ENCODE measurements around the gene NANOS2. TPM values are rescaled to one million over a fixed set of nuclear protein-coding genes. Genes with fewer than 3 reads are reported as not detected.

The NANOS2 gene
- total and polyA plus RNA-seq, 9 of the 15 experiments (the other 6 are each of a cell fraction or from before 2014, with no cell fraction given) = not detected

- TF ChIP-seq, protein P1, sequence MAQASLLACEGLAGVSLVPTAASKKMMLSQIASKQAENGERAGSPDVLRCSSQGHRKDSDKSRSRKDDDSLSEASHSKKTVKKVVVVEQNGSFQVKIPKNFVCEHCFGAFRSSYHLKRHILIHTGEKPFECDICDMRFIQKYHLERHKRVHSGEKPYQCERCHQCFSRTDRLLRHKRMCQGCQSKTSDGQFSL (CRISPR knock-in tag; IDR thresholded peaks at IDR 0.05) = peak; percentile 93
- TF ChIP-seq, protein P1 (tag; IDR thresholded peaks at IDR 0.05) = peak in 1 of 2 experiments; percentile 88; a peak in 2 of 4 replicates
- TF ChIP-seq, protein P2, sequence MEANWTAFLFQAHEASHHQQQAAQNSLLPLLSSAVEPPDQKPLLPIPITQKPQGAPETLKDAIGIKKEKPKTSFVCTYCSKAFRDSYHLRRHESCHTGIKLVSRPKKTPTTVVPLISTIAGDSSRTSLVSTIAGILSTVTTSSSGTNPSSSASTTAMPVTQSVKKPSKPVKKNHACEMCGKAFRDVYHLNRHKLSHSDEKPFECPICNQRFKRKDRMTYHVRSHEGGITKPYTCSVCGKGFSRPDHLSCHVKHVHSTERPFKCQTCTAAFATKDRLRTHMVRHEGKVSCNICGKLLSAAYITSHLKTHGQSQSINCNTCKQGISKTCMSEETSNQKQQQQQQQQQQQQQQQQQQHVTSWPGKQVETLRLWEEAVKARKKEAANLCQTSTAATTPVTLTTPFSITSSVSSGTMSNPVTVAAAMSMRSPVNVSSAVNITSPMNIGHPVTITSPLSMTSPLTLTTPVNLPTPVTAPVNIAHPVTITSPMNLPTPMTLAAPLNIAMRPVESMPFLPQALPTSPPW (CRISPR knock-in tag; IDR thresholded peaks at IDR 0.05) = peak; percentile 77; the same call in 1 of the 2 replicates
- TF ChIP-seq HMGN3 (IDR thresholded peaks at IDR 0.05; ENCODE audit: borderline replicate concordance, extremely low read depth, insufficient read length, low read depth, low read length) = peak; percentile 58
- no peak for TF ChIP-seq XRCC3 (IDR thresholded peaks at IDR 0.05)
- TF ChIP-seq GMEB1 (CRISPR knock-in tag; IDR thresholded peaks at IDR 0.05) = peak; percentile 27; the same call in 1 of the 2 replicates
- TF ChIP-seq SMAD1 (IDR thresholded peaks at IDR 0.05; ENCODE audit: low read depth, low read length, partially characterized antibody) = peak; percentile 96
- TF ChIP-seq FOXP1 (CRISPR knock-in tag; IDR thresholded peaks at IDR 0.05) = peak; percentile 47; the same call in 1 of the 2 replicates
- TF ChIP-seq YY1 (IDR thresholded peaks at IDR 0.05; ENCODE audit: borderline replicate concordance in 1 of 3, control insufficient read depth in 1 of 3, extremely low read depth in 1 of 3, insufficient read depth in 3 of 3, insufficient read length in 1 of 3, insufficient replicate concordance in 2 of 3, low read depth in 1 of 3, low read length in 2 of 3) = peak in 2 of 3 experiments; percentile 41 to 45
- TF ChIP-seq NEUROD1 (IDR thresholded peaks at IDR 0.05; ENCODE audit: borderline replicate concordance, low read depth, low read length, partially characterized antibody) = peak; percentile 59
- peak; percentile 77 for TF ChIP-seq SAFB (IDR thresholded peaks at IDR 0.05; ENCODE audit: borderline replicate concordance, low read depth, low read length)
- no peak for TF ChIP-seq ZNF668 (CRISPR knock-in tag; IDR thresholded peaks at IDR 0.05)
- TF ChIP-seq, protein P3, sequence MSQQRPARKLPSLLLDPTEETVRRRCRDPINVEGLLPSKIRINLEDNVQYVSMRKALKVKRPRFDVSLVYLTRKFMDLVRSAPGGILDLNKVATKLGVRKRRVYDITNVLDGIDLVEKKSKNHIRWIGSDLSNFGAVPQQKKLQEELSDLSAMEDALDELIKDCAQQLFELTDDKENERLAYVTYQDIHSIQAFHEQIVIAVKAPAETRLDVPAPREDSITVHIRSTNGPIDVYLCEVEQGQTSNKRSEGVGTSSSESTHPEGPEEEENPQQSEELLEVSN (IDR thresholded peaks at IDR 0.05; ENCODE audit: borderline replicate concordance in 1 of 2, extremely low read depth in 1 of 2, insufficient read depth in 1 of 2, insufficient read length in 1 of 2, low read depth in 1 of 2, low read length in 1 of 2, poor library complexity in 1 of 2, severe bottlenecking in 1 of 2) = peak; percentile 85 to 88
- TF ChIP-seq ZNF75A (CRISPR knock-in tag; IDR thresholded peaks at IDR 0.05) = no peak
- TF ChIP-seq KAT7 (CRISPR knock-in tag; IDR thresholded peaks at IDR 0.05; ENCODE audit: borderline replicate concordance) = 0 out of 2 replicates have a peak, but pooled peaks have one; percentile 52
- TF ChIP-seq JUN (IDR thresholded peaks at IDR 0.05; ENCODE audit: borderline replicate concordance, low read depth, low read length) = peak; percentile 50; the same call in 1 of the 2 replicates
- TF ChIP-seq JUN (CRISPR knock-in tag; IDR thresholded peaks at IDR 0.05; ENCODE audit: borderline replicate concordance) = 0 out of 2 replicates have a peak, but pooled peaks have one; percentile 46
These were observed 28.8 kb downstream of the NANOS2 start, which contains the start of gene IRF2BP1 (continued) for GRCh38 chr19:45885556-45886426.

Data from K562 (cell line).